Fibroblast of gingiva (primary cell): ENCODE measurements around the gene SREBF1.

Experiments
- DNase-seq: peaks from one replicate; pipeline ENCODE4 v3.0.0-alpha.2; 2011; ENCODE audit warnings: low read depth

Gene SREBF1

GRCh38 chr17:17836818-17837379, at the start of gene SREBF1:
TSS of gene SREBF1 (minus strand) at chr17:17836986. CDS start at chr17:17836817, 169 bp downstream.
- no peak for DNase-seq

DNA sequence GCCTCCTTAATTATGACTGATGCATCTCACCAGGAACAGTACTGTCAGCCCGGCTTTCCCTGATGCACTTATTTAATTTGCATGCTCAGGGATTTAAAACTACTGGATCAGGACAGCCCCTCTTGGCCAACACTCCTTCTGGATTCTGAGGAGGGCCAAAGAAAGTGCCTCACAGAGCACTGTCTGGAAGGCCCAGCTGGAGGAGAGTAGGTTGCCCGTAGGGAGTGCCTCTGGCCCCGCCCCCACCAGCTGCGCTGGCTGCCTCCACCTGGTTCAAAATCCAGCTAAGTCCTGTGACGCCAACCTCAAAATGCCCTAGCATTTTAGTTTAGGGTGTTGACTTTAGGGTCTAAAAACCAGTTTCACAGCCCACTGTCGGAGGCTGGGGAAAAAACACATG, 49.4 kb upstream of the SREBF1 start:
- no peak for DNase-seq

- DNase-seq = no peak
Observed at GRCh38 chr17:17884391-17885357, 47.9 kb upstream of the SREBF1 start.

DNA sequence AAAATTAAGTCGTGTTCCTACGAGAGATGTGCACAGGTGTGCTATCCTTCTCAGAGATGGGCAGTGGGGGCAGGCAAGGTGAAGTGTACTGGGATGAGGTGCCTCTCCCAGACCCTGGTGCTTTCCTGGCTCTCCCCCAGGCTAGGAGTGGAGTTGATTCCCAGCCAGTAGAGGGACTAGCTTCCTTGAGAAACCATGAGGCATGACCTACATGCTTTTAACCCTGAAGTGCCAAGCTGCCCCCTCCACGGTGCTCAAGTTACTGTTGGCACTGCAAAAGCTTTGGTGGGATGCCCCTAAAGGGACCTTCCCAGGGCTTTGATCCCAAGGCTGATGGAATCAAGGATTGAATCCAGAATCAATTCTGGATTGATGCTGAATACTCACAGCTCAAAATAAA, 47.0 kb upstream of the SREBF1 start:
- no peak for DNase-seq

DNA sequence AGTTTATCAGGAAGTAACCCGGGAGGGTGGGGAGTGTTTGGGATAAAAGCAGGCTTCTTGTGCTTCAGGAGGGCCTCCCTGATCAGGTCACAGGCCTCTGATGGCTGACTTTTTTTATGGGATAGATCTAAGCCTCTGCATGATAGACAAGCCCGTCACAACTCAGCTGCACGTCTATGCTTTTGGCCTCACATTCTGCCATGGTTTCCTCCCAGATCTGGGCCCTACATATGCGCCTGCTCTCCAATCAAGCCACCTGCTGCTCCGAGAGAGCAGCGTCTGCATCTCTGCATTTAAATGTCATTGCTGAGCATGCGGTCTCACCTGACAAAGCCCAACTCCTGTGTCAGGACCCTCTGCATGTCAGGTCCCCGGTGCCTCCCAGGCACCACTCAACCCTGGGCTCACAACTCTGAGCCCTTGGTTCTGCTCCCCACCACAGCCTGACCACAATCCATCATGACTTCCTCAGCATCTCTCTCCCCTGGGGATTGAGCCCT, 45.3 kb upstream of the SREBF1 start:
- no peak for DNase-seq

GRCh38 chr17:17880577-17881196, 43.9 kb upstream of the SREBF1 start:
- no peak for DNase-seq

DNA sequence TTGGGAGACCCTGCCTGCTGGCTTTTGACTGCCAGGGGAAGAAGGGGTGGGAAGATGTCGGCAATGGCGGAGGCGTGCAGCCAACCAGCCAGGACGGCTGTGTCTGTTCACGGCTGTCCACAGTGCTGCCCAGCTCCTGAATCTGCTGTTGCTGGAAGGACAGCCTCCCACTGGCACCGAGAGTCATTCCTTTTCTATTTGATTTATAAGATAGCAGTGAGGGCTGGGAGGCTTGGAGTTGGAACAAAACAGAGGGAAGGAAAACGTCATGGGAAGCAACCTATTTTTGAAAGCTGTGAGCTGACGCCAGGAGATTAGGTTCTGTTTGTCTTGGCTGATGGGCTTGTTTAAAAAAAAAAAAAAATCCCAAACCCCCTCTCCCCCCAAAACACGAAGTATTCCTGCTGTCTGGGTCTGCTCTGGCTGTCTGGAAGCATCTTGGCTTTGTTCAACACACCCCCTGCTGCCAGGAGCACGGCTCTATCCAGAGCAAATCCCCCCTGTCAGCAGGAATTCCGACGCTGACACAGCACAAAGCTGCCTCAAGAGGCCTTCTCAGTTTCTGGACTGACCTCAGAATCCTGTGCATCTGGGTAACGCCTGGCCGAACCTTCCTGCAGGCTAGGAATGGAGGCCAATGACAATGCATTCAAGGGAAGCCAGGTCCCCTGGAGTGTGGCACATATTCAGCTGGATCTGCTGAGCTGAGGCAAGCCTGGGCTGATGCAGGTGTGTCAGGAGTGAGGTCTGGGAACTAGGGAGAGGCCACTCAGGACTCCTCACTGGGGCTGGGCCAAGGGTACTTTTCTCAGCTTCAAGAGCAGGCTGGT, 41.0 kb upstream of the SREBF1 start:
- DNase-seq = peak; percentile 87

DNA sequence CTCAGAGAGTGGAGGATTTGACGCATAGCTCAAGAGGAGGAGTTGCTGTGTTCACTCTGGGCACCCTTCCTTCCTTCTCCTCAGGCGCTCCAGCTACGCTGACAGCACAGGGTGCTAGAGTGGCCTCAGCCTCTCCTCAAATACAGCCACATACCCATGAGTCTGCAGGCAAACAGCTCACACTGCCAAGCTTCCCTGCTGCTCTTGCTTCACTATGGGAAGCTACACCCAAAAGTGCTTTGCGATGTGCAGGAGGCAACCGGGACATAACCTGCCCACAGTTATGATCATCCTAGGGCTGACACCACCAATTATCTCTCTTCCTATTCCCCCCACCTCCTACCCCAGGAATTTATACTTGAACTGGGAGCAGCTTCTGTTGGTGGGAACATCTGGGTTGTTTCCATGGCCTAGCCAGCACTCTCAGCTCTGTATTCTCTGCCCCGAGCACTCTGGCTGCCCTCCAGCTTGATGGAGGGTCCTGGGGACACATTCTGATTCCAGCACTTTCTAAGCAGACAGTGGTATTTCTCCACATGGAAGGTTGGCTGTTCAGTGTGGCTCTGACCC, 40.3 kb upstream of the SREBF1 start:
- peak; percentile 32 for DNase-seq

DNA sequence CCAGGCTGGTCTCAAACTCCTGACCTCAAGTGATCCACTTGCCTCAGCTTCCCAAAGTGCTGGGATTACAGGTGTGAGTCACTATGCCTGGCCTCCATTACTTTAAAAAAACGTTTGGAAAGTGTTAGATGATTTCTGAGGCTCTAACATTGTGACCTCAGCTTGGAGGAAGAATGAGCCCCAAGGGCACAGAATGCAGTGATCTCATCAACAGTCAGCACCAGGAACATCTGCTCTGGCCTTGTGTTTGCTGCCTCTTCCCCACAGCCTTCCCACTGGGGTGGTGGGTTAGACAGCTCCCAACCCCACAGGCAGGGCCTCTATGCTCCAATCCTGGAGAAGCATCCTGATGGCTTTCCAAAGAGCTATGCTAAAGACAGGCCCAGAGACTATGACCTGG, 37.7 kb upstream of the SREBF1 start:
- peak; percentile 56 for DNase-seq

- no peak for DNase-seq
Observed at GRCh38 chr17:17873450-17873991, 36.7 kb upstream of the SREBF1 start.

GRCh38 chr17:17872547-17873345, 36.0 kb upstream of the SREBF1 start:
- DNase-seq = no peak

DNA sequence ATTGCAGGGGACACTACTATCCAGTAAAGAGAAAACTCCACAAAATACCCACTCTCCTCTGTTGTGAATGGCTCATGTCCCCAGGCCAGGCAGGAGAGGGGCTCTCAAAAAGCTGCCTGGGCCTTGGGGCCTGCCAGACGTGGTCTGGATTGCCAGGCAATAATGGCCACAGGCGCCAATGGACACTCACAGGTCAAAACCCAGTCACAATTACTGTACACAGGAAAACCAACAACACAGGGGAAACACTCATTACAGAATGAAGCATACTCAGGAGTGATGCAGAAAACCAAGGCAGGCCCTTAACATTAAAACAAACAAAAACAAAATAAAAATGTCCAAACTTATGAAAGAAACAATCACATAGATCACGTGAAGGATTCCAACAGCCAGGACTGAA, 35.1 kb upstream of the SREBF1 start:
- no peak for DNase-seq

DNA sequence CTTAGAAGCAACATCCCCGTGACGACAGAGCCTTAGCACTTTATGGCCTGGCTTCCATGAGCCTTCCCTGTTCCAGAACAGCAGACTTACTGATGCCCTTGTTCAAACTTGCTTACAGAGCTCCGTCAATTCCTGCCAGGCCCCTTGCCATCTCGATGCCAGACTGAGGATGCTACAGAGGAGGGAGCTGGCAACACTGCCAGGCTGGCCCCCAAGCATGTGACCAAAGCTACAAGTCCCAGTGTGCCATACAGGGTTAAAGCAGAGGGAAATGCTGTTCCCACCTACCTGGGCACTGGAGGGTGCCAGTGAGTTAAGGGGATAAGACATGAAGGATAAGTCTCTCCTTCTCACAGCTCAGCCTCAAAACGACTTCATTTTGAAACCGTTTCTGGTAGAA, 33.5 kb upstream of the SREBF1 start:
- no peak for DNase-seq

DNA sequence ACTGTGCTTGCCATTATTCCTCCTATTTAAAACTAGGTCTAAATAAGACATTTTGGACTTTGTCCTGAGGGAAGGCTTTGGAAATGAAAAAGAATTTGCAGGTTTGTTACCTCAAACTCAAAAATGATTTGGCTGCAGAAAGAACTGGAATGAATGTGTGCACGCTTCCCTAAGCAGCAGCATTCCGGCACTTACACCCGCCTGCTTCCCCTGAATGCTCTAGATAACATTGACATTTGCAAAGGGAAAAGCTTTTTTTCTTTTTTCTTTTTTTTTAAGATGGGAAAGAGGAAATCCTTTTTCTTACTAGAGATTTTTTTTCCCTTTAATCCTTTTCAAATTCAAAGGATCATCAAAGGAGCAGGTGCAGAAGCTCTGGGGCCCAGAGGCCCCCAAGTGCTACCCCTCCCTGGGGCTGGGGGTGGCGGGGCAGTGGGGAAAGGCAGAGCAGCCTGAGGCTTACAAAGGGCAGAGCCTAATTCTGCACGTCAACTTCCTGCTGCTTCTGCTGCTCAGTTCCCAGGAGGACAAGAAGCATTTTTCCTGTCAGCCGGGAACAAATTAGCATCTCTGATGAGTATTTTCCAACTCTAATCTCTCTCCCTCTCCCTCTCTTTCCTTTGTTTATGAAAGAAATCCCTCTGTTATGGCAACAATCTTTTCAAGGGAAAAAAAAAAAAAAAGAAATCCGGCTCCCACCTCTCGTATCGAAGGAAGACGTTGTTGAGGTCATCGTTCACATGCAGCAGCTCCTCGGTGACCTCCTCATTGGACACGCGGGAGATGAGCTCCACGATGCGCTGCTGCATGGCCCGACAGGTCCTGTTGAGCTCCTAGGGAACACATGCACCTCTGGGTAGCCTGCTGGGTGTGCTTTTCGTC, 32.1 kb upstream of the SREBF1 start:
- peak; percentile 21 for DNase-seq

DNA sequence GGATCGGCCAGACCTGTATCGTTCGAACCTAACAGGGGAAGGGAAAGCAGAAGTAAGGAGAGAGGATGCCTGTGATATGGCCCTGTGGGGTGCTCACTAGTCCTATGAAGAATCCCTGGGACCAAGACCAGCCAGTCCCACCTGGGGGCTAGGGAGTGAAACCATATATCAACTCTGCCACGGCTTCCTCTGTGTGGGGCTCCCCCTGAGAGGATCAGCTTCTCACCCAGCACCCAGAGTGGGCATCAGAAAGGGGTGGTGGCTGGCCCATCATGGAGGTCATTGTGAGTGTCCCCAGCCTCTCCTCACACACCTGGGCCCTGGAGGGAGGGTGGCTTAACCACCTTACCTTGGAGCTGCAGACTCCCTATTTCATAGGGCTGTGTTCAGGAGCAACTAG, 30.1 kb upstream of the SREBF1 start:
- no peak for DNase-seq

GRCh38 chr17:17866425-17866824, 29.6 kb upstream of the SREBF1 start:
- DNase-seq = no peak

GRCh38 chr17:17865035-17865434, 28.2 kb upstream of the SREBF1 start:
- no peak for DNase-seq

GRCh38 chr17:17860766-17861107, 24.0 kb upstream of the SREBF1 start:
- DNase-seq = no peak

DNA sequence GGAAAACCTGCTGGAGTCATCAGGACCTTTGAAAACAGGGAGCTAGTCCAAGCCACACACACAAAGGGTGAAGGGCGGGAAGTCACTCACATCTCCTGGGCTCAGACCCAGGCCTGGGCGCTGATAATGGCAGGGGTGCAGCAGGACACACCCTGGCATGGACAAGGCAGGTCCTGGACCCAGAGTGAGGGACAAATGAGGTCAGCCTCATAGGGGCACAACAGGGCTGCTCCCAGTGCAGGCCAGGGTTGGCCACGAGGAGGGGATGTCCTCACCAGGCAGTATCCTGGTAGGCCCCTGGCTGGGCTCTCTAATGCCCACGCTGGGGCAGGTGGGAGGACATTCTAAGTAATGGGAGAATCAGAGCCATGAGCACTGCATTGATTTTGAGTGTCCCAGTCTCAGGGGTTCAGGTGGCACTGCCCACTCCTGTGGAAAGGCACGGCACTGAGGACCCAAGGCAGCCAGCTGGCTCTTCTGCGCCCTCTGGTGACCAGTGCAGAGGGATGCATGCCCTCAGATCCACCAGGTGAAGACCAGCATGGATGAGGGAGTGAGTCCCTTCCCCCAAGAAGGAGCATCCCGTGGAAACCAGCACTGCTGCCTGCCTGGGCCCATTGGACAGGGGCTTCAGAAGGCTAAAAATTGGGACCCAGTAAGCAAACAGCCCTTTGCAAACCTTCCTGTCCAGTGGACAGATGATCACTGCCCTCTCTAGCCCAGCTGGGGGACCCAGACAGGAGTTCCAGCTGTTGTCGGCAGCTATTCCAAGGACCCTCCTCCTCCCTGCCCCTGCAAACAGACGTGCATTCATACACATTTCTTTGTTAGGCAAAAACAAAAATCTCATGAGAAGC, 23.4 kb upstream of the SREBF1 start:
- DNase-seq = peak; percentile 42
